ENCODE data around the gene TTC28.

TTC28 gene

GRCh38 chr22:28254396-28254795, 425.2 kb downstream of the TTC28 start:
- H3K27me3 Mint-ChIP-seq (ENCODE audit: low read depth): no peaks in the 10 kb centered on the region
- peaks cover 8% of the 10 kb centered on the region for H3K4me1 Mint-ChIP-seq
- TF ChIP-seq CTCF (IDR thresholded peaks at IDR 0.05; ENCODE audit: unreplicated experiment in 3 of 3): no peak
- H3K9me3 Mint-ChIP-seq: peaks cover 4% of the 10 kb centered on the region
- peaks cover 11% of the 10 kb centered on the region for H3K36me3 Mint-ChIP-seq (ENCODE audit: low read depth)
- H3K4me3 Mint-ChIP-seq: no peak overlapping the region
- no peak overlapping the region for H3K27ac Mint-ChIP-seq

DNA sequence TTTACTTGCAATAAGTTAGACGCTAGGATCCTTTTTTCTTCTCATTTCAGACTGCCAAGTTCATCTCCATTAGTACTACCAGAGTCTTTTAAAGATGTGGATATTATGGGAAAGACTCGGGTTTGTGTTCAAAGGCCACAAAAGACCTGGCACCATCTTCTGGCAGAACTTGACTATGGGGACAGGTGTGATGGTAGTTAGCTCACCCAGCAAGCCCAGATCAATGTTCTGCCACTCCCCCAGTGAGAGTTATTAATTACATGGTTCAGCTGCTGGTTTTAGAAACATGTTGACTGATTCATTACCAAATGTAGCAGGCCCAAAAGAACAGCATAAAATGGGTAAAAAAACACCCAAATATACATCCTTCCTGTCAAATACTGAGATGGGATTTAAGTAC, 427.1 kb downstream of the TTC28 start:
- Mint-ChIP-seq H3K27me3 (ENCODE audit: low read depth) (no peaks in the 10 kb centered on the region), H3K27ac (no peak overlapping the region), H3K9me3 (peaks cover 4% of the 10 kb centered on the region), H3K4me3 (no peak overlapping the region), H3K4me1 (peaks cover 21% of the 10 kb centered on the region), H3K36me3 (ENCODE audit: low read depth) (peaks cover 11% of the 10 kb centered on the region)
- no peak for TF ChIP-seq CTCF (IDR thresholded peaks at IDR 0.05; ENCODE audit: unreplicated experiment in 3 of 3)

DNA sequence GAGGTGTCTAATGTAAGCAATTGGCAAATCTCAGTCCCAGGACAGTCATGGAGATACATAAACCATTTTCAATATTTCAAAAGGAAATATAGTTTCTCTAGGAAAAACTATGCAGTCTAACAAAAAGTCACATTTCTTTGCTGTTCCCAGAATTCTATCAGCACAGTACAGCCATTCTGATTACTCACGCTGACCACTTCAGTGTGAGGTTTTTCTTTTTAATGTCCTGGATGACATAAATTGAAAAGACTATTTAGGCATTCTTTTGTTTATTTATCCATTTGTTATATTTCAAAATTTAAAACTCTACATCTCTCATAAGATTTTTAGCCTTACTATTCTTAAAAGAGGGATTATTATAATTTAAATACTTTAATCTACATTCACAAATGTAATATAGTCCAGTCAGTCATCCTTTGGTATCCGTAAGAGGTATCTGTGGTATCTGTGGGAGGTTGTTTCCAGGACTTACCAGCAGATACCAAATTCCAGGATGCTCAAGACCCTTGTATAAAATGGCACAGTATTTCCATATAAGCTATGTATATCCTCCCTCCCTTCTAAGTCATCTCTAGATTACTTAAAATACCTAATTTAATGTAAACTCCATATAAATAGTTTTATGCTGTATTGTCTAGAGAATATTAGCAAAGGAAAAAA, 429.5 kb downstream of the TTC28 start:
- Mint-ChIP-seq H3K27ac (no peak overlapping the region), H3K4me1 (peaks cover 38% of the 10 kb centered on the region), H3K4me3 (no peak overlapping the region), H3K36me3 (ENCODE audit: low read depth) (peaks cover 8% of the 10 kb centered on the region), H3K9me3 (peaks cover 2% of the 10 kb centered on the region), H3K27me3 (ENCODE audit: low read depth) (no peaks in the 10 kb centered on the region)
- no peak for TF ChIP-seq CTCF (IDR thresholded peaks at IDR 0.05; ENCODE audit: unreplicated experiment in 3 of 3)

DNA sequence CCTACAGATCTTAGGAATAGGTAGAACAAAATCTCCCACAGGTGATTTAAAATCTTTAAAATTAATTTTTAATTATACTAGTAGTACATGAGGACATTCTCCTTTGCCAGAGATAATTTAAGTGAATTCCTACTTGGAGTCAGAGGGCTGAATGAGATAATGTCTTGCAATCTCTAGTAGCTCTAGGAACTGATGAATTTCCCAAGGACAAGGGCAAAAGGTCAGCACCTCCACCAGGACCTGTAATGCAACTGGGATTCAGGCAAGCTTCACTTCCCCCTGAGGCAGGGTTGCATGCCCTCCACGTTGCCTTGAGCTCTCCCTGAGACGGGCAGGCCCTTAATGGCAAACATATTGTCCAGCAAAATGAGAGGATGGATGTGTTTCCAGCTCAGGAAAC, 430.2 kb downstream of the TTC28 start:
- H3K36me3 Mint-ChIP-seq (ENCODE audit: low read depth): peaks cover 3% of the 10 kb centered on the region
- no peaks in the 10 kb centered on the region for H3K27me3 Mint-ChIP-seq (ENCODE audit: low read depth)
- no peaks in the 10 kb centered on the region for H3K9me3 Mint-ChIP-seq
- no peak for TF ChIP-seq CTCF (IDR thresholded peaks at IDR 0.05; ENCODE audit: unreplicated experiment in 3 of 3)
- H3K4me3 Mint-ChIP-seq: no peak overlapping the region
- no peak overlapping the region for H3K27ac Mint-ChIP-seq
- peaks cover 44% of the 10 kb centered on the region for H3K4me1 Mint-ChIP-seq

GRCh38 chr22:28247667-28248363, 431.8 kb downstream of the TTC28 start:
- no peak for TF ChIP-seq CTCF (IDR thresholded peaks at IDR 0.05; ENCODE audit: unreplicated experiment in 3 of 3)
- H3K4me3 Mint-ChIP-seq: no peak overlapping the region
- H3K4me1 Mint-ChIP-seq: peaks cover 54% of the 10 kb centered on the region
- no peaks in the 10 kb centered on the region for H3K9me3 Mint-ChIP-seq
- H3K27me3 Mint-ChIP-seq (ENCODE audit: low read depth): no peaks in the 10 kb centered on the region
- no peaks in the 10 kb centered on the region for H3K36me3 Mint-ChIP-seq (ENCODE audit: low read depth)
- H3K27ac Mint-ChIP-seq: peak overlapping the region; percentile 33 to 68 (median 39)

DNA sequence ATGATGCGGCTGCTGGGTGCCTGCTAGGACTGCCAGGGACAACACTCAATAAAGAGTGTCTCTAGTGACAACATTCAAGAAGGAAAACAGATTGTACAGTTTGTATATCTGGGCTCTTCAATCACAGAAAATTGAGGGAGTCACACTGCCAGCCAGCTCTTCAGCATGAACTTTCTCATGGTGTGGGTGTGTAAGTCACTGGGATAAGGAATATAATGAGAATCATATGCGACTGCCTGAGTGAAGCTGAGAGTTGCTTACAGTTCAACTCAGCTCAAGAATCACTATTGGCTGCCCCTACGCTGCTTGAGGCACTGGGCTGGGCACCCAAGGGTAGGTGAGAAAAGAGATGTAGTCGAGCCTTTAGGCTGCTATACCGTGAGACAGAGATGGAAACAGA, 432.5 kb downstream of the TTC28 start:
- H3K27ac Mint-ChIP-seq: peak overlapping the region; percentile 33 to 68 (median 39)
- TF ChIP-seq CTCF (IDR thresholded peaks at IDR 0.05; ENCODE audit: unreplicated experiment in 3 of 3): no peak
- no peaks in the 10 kb centered on the region for H3K36me3 Mint-ChIP-seq (ENCODE audit: low read depth)
- H3K4me3 Mint-ChIP-seq: no peak overlapping the region
- H3K4me1 Mint-ChIP-seq: peaks cover 49% of the 10 kb centered on the region
- no peaks in the 10 kb centered on the region for H3K9me3 Mint-ChIP-seq
- no peaks in the 10 kb centered on the region for H3K27me3 Mint-ChIP-seq (ENCODE audit: low read depth)

Measured in nephron (organoid).